GM18520 (cell line): ENCODE data around the gene CD200.

Experiments
- ATAC-seq: cut with Tn5 transposase; IDR thresholded peaks from one replicate; pipeline ENCODE4 v1.9.1; 2021; ENCODE audit not compliant: unreplicated experiment

Gene CD200

GRCh38 chr3:112333002-112333380 is at the start of gene CD200:
CD200 (plus strand) TSS chr3:112333156; CDS start chr3:112333213, 57 bp downstream.
- ATAC-seq, result no peak

GRCh38 chr3:112289011-112289410 is 43.9 kb upstream of the CD200 start:
- no peak for ATAC-seq

- no peak for ATAC-seq
Measured at GRCh38 chr3:112293368-112294321, 39.3 kb upstream of the CD200 start, which contains the start of gene SLC9C1. SLC9C1 (minus strand) TSS chr3:112294216; CDS start chr3:112286791, 7,425 bp downstream.

- no peak for ATAC-seq
Measured at GRCh38 chr3:112297714-112298113, 35.2 kb upstream of the CD200 start.

GRCh38 chr3:112298781-112299180 is 34.2 kb upstream of the CD200 start:
- ATAC-seq, result no peak

- no peak for ATAC-seq
Measured at GRCh38 chr3:112302150-112302830, 30.7 kb upstream of the CD200 start.

- no peak for ATAC-seq
Measured at GRCh38 chr3:112302881-112303763, 29.8 kb upstream of the CD200 start.

- no peak for ATAC-seq
Measured at GRCh38 chr3:112303764-112304325, 29.1 kb upstream of the CD200 start.

GRCh38 chr3:112304611-112305010 is 28.3 kb upstream of the CD200 start:
- no peak for ATAC-seq

GRCh38 chr3:112306825-112307224 is 26.1 kb upstream of the CD200 start:
- ATAC-seq, result no peak

GRCh38 chr3:112307557-112307956 is 25.4 kb upstream of the CD200 start:
- no peak for ATAC-seq

GRCh38 chr3:112308151-112308911 is 24.6 kb upstream of the CD200 start:
- ATAC-seq, result no peak

GRCh38 chr3:112314649-112315048 is 18.3 kb upstream of the CD200 start:
- no peak for ATAC-seq

- ATAC-seq, result no peak
Measured at GRCh38 chr3:112315791-112316190, 17.2 kb upstream of the CD200 start.

- ATAC-seq, result no peak
Measured at GRCh38 chr3:112319516-112320276, 13.3 kb upstream of the CD200 start.

GRCh38 chr3:112320691-112321090 is 12.3 kb upstream of the CD200 start:
- ATAC-seq, result no peak

- ATAC-seq, result no peak
Measured at GRCh38 chr3:112321867-112322652, 10.9 kb upstream of the CD200 start.

GRCh38 chr3:112327371-112327951 is 5.5 kb upstream of the CD200 start:
- peak; percentile 98 for ATAC-seq
